SK-N-DZ (cell line): Measurements from ENCODE around the gene TAS1R2. TPM values are rescaled to one million over a fixed set of nuclear protein-coding genes. Genes with fewer than 3 reads are reported as not detected.
A peak's percentile ranks its signal among the peaks of the same experiment; 100 is the strongest.
"Not testable (repeated sequence)": the region's sequence is repeated elsewhere in the genome, so short reads cannot be mapped to it uniquely, and the experiment has no call there.

Experiments used
- DNase-seq: peaks from one replicate; pipeline ENCODE4 v3.0.0-alpha.2; 2015; ENCODE audit warnings: low spot score
- polyA plus RNA-seq, 2 experiments: library from polyadenylated mRNA; depleted of rRNA; stranded (reverse); fragments of >200 nt; gene quantifications; 2 replicates each; pipeline ENCODE4 v1.2.3, GENCODE V29; 2014

The TAS1R2 gene
- polyA plus RNA-seq (2014; cell fraction: cytosol; rRNA removed) = not detected in 2 replicates
- polyA plus RNA-seq (2014; cell fraction: nucleus; rRNA removed) = not detected in 2 replicates

DNA sequence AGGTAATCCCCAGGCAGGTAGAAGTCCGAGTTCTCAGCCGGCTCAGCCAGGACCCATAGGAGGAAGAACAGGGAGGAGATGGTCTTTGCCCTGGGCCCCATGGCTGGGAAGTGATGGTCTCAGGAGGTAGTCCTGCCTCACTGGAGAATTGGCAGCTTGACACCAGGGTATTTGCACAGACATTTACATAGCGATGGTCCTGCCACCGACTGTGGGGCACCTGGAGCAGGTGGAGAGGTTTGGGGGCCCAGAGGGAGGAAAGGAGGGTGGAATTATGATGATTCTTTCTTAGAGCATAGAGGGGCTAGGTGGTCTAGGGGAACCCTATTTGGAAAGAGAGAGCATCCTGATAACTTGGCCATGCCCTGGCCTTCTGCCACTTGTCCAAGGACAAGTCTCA, at the start of gene TAS1R2:
TSS of gene TAS1R2 (minus strand) at position 101 of the 400 bp plus-strand sequence. CDS start at position 101, 0 bp downstream.
- no peak for DNase-seq

- DNase-seq = no peak
Observed at GRCh38 chr1:18907917-18908845, 48.7 kb upstream of the TAS1R2 start.

DNA sequence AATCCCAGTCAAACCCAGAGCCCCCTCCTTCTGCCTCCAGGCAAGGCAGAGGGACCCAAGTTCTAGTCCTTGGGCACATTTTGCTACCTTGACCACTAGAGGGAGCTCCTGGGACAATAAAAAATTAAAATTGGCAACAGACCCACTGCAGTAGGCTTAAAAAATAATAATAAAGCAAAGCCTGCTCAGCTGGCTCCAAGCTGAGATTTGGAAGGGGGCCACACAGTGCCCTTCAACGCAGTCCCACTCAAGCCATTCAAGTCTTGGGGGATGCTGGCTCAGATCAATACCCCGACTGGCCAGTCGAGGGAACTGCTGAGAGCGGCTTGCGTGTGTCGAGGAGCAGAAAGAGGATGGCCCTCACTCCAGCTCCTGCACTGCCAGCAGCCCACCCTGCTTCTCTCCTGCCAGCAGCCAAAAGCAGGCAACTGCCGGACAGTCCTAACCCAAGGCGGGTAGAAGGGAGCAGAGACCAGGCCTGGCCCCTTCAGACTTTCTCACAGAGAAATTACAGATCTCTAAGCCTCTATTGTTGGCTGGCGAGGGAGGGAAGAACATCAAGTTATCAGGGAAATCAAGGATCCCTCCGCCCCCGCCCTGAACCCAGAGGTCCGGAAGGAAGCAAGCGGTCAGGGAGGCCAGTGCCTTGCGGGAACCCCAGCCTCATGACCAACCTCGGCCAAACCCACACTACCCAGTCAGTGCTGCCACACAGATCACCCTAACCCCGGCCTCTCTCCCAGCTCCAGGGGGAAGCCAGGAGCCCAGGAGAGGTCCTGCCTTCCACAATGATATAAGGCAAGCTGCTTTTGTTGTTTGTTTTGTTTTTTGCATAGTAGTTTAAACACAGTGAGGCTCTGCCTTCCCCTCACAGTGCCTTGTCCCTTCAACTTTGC, 47.8 kb upstream of the TAS1R2 start:
- peak; percentile 83 for DNase-seq

DNA sequence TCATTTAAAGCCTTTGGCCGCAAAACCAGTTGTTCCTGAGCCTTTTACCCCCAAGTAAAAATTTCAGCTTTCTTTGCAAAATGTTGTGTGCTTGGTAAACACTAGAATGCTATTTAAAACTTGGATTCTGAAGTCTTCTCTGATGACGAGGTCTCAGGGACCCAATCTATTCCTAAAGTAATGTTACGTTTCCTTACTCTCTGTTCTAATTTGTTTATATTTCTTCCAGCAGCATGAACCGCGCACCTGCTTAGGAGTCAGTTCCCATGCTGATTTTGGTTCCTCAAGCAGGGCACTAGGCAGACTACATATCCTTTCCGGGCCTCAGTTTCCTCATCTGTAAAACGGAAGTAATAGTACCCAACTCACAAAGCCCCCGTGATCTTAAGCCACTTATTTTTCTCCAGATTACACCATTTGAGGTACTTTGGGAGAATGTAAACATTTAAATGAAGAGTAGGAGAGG, 43.9 kb upstream of the TAS1R2 start:
- DNase-seq = no peak

DNA sequence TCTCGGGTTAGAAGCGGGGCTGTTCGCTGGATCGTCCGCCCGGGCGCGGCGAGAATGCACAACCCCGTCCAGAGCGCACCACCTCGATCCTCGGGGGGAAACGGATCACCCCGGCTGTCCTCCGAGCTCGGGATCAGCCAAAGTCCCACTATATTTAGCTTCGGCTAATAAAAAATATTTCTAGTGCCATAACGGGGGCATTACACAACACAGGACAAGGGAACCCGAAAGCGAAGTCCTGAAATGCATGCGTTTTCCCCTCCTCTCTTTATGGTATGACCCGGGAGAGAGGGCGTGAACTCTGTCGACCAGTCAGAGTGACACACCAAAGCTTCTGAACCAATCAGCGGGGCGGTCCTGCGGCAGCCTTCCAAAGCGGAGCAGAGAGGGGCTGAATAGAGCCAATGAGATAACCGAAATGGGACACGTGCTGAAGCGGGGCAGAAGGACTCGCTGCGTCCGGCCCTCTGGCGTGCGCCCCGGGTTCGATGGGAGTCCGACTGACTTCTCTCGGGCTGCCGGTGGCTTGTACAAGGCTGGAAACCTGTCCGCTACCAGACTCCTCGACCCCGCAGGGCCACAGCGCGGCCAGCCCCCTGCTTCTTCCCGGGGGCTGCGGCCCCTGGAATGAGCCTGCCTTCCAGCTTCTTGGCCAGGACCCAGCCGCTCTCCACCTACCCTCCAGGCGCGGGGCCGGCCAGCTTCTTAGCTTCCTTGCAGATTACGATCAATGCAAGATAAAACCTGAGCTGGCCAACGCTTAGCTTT, 43.2 kb upstream of the TAS1R2 start, which contains the start of gene ALDH4A1:
TSS of gene ALDH4A1 (minus strand) at position 33 of the 768 bp plus-strand sequence. CDS start at position 1, 32 bp downstream.
- peak; percentile 99 for DNase-seq

- no peak for DNase-seq
Observed at GRCh38 chr1:18901952-18902522, 42.6 kb upstream of the TAS1R2 start.

GRCh38 chr1:18901147-18901951, 41.9 kb upstream of the TAS1R2 start:
- DNase-seq = no peak

DNA sequence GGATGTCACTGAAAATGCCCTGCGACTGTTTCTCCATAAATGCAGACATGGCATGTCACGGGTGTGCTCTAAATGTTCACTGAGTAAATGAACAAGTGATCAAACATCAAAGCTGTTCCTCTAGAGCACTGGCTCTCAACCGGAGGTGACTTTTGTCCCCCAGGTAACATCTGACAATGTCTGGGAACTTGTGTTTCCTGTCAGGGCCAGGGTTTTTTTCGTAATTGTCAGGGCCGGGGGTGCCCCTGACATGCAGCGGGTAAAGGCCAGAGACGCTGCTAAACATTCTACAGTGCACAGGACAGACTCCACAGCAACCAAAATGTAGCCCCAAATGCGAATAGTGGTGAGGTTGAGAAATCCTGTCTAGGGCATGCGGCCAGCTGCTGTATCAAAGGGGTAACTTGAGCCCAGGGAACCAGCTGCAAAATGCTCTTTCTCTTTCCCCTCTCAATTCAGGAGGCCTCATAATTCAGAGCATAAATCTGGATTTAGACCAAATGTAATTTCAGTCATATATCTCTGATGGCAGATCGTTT, 40.9 kb upstream of the TAS1R2 start:
- no peak for DNase-seq

GRCh38 chr1:18899363-18900049, 40.0 kb upstream of the TAS1R2 start:
- DNase-seq = no peak

- DNase-seq = no peak
Observed at GRCh38 chr1:18898567-18898966, 39.1 kb upstream of the TAS1R2 start.

DNA sequence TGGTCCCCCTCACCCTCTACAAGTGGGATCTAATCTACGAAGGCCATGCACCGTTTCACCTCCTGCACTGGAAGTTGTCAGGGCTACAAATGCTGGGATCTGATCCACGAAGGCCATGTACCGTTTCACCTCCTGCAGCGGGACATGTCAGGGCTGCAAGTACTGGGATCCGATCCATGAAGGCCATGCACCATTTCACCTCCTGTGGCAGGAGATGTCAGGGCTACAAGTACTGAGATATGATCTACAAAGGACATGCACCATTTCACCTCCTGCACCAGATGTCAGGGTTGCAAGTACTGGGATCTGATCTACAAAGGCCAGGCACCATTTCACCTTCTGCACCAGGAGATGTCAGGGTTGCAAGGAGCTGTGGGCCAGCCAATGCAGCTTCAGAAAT, 35.9 kb upstream of the TAS1R2 start:
- peak; percentile 88 for DNase-seq

- DNase-seq = no peak
Observed at GRCh38 chr1:18893120-18893519, 33.7 kb upstream of the TAS1R2 start.

- DNase-seq = not testable (repeated sequence)
Observed at GRCh38 chr1:18891858-18892257, 32.4 kb upstream of the TAS1R2 start.

DNA sequence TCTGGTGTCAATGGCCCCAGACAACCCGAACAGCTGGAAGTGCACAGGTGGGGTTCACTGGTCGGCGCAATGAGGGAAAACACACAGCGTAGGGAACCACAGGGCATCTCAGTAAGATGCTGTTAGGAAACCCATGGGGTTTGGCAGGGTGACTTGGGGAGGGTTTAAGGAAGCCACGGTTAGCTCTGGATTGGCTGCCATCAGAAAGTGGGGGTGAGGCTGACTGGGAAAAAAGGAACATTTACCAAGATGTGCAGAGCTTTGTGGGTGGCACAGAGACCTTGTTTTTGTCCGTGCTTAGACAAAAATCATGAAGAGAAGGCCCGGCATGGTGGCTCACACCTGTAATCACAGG, 31.9 kb upstream of the TAS1R2 start:
- DNase-seq = no peak

DNA sequence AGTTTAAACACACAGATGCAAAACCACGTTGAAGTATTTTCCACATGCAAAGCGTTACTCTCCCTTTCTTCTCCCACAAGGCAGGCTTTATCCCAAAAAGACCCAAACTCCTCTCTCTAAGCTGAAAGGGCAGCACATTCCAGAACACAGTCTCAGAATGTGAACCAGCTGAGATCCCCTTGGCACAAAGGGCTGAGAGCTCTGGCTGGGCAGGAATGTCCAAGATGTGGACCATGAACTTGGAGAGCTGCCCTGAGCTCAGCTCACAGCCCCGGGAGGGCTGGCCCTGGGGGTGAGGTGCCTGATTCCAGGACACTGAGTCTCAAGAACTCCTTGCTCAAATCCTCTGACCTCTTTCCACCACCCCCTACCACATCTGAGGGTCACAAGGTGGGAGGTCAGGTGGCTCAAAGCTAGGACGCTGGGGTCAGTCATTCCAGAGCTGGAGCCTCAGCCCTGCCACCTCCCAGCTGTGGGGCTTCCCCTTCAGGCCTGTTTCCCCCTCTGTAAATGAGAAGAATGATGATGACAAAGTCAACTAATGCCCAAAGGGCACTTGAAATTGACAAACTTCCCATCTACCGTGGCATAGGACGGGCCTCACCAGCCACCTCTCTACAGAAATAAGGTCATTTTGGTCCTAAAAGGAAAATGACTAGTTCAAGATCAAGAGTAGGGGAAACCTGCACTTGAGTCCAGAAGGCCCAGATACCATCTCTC, 31.4 kb upstream of the TAS1R2 start:
- no peak for DNase-seq

DNA sequence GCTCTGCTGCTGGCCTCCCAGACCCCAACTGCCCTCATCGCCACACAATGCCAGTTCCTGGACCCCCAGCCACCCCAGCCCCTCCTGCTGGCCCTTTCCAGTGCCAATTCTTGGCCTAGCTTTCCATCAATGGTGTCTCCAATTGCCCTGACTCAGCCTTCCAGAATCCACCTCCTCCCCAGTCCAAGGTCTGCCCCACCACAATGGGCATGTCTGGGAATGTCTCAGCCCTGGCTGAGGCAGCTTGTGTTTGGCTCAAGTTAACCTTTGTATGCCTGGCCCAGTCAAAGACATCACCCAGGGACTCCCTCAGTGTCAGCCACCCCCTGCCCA, 26.5 kb upstream of the TAS1R2 start:
- DNase-seq = no peak

- DNase-seq = no peak
Observed at GRCh38 chr1:18885311-18886002, 26.0 kb upstream of the TAS1R2 start.

DNA sequence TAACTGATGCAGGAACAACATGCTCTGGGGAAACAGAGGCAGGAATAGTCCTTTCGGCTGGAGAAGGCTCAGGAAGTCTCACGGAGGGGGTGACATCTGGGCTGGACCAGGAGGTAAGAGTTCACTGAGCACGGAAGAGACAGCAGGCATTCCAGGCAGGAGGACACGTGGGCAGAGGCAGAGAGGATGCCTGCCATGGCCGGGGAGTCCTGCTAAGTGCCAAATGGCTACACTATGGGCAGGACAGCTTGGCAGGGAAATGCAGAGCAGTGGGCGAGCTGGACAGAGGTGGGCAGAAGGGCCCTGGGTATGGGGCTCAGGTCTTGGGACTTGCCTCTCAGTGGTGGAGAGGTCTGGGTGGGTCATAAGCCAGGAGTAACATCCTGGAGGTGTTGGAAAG, 25.3 kb upstream of the TAS1R2 start:
- no peak for DNase-seq
